ENCODE results near the gene NEDD4. TPM values are rescaled to one million over a fixed set of nuclear protein-coding genes. Genes with fewer than 3 reads are reported as not detected.

The NEDD4 gene
- total RNA-seq, 1 experiment from 2014 or later: 18.8 TPM

DNA sequence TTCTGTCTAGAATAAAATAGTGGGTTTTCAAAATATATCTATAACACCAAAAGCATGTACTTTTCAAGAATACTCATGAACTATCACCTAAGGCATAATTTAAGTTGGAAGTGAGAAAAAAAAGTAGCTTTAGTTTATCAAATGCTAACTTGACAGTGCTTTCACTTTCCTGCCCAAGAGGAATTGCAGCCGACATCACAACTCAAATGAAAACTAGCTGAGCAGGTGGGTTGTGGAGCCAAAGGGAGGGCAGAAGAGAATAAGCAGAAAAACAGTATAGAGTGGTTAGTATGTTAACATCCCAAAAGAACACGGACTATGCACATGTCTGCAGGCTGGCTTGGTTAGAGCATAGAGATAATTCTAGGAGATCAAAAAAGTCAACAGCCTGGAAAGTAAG lies 120.9 kb downstream of the NEDD4 start:
- Histone ChIP-seq H3K4me1 (ENCODE audit: control insufficient read depth, insufficient read depth, low read length) (no peaks in the 10 kb centered on the region), H3K36me3 (ENCODE audit: control insufficient read depth, insufficient read depth, low read length) (no peaks in the 10 kb centered on the region), H3K27me3 (ENCODE audit: control insufficient read depth, insufficient read depth, low read length) (no peaks in the 10 kb centered on the region), H3K27ac (ENCODE audit: low read length) (no peak overlapping the region), H3K9me3 (ENCODE audit: control insufficient read depth, insufficient read depth, low read depth, low read length) (no peaks in the 10 kb centered on the region), H3K4me3 (ENCODE audit: low read depth in 2 of 2, low read length in 2 of 2) (no peak overlapping the region)
- BruUV-seq (replicated peaks): no TSS peak
- CTCF ChIA-PET: no interaction called here
- DNase-seq (ENCODE audit: low read depth, low spot score): no peak
- TF ChIP-seq SIN3A (IDR thresholded peaks at IDR 0.05; ENCODE audit: borderline replicate concordance, insufficient read depth, low read depth, low read length) (no peak), TCF7L2 (IDR thresholded peaks at IDR 0.05; ENCODE audit: low read depth, low read length) (no peak), POLR2AphosphoS5 (IDR thresholded peaks at IDR 0.05; ENCODE audit: low read depth, low read length) (no peak)
- TF ChIP-seq, protein P1, sequence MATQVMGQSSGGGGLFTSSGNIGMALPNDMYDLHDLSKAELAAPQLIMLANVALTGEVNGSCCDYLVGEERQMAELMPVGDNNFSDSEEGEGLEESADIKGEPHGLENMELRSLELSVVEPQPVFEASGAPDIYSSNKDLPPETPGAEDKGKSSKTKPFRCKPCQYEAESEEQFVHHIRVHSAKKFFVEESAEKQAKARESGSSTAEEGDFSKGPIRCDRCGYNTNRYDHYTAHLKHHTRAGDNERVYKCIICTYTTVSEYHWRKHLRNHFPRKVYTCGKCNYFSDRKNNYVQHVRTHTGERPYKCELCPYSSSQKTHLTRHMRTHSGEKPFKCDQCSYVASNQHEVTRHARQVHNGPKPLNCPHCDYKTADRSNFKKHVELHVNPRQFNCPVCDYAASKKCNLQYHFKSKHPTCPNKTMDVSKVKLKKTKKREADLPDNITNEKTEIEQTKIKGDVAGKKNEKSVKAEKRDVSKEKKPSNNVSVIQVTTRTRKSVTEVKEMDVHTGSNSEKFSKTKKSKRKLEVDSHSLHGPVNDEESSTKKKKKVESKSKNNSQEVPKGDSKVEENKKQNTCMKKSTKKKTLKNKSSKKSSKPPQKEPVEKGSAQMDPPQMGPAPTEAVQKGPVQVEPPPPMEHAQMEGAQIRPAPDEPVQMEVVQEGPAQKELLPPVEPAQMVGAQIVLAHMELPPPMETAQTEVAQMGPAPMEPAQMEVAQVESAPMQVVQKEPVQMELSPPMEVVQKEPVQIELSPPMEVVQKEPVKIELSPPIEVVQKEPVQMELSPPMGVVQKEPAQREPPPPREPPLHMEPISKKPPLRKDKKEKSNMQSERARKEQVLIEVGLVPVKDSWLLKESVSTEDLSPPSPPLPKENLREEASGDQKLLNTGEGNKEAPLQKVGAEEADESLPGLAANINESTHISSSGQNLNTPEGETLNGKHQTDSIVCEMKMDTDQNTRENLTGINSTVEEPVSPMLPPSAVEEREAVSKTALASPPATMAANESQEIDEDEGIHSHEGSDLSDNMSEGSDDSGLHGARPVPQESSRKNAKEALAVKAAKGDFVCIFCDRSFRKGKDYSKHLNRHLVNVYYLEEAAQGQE (IDR thresholded peaks at IDR 0.05; ENCODE audit: insufficient read depth in 1 of 2, low read depth in 2 of 2, low read length in 1 of 2): no peak
- TF ChIP-seq, protein P2, sequence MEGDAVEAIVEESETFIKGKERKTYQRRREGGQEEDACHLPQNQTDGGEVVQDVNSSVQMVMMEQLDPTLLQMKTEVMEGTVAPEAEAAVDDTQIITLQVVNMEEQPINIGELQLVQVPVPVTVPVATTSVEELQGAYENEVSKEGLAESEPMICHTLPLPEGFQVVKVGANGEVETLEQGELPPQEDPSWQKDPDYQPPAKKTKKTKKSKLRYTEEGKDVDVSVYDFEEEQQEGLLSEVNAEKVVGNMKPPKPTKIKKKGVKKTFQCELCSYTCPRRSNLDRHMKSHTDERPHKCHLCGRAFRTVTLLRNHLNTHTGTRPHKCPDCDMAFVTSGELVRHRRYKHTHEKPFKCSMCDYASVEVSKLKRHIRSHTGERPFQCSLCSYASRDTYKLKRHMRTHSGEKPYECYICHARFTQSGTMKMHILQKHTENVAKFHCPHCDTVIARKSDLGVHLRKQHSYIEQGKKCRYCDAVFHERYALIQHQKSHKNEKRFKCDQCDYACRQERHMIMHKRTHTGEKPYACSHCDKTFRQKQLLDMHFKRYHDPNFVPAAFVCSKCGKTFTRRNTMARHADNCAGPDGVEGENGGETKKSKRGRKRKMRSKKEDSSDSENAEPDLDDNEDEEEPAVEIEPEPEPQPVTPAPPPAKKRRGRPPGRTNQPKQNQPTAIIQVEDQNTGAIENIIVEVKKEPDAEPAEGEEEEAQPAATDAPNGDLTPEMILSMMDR (IDR thresholded peaks at IDR 0.05): no peak
- POLR2A ChIA-PET: no interaction called here
- intact Hi-C loops (cut with micrococcal nuclease; ENCODE audit: unreplicated experiment): no loop called here
- no peak for ATAC-seq
- in situ Hi-C loops (cut with HindIII; ENCODE audit: low pct_unique_long_range_greater_than_20kb, low sequenced_read_pairs): no loop called here

DNA sequence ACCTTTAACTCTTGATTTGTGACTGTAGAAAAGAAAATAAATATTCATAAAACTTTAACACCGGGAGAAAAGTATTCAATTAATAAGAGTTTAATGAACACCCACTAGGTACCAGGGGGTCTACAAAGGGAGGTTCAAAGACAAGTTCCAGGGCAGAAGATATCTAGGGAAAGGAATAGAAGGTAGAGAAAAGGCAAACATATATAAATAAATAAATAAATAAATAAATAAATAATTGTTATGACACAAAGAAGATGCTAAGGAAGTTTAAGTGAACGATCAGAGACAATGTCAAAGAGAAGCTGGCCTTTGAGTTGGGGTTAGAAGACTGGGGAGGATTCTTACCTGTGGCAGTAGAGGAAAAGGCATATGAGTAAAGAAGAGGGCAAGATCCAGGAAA lies 123.8 kb downstream of the NEDD4 start:
- in situ Hi-C loops (cut with HindIII; ENCODE audit: low pct_unique_long_range_greater_than_20kb, low sequenced_read_pairs) (no loop called here), intact Hi-C loops (cut with micrococcal nuclease; ENCODE audit: unreplicated experiment) (no loop called here)
- BruUV-seq (replicated peaks): no TSS peak
- no peak overlapping the region for H3K27ac ChIP-seq (ENCODE audit: low read length)
- TF ChIP-seq, protein P2 (IDR thresholded peaks at IDR 0.05): no peak
- no peak for TF ChIP-seq SIN3A (IDR thresholded peaks at IDR 0.05; ENCODE audit: borderline replicate concordance, insufficient read depth, low read depth, low read length)
- no peak for TF ChIP-seq TCF7L2 (IDR thresholded peaks at IDR 0.05; ENCODE audit: low read depth, low read length)
- no peak for TF ChIP-seq POLR2AphosphoS5 (IDR thresholded peaks at IDR 0.05; ENCODE audit: low read depth, low read length)
- TF ChIP-seq, protein P1 (IDR thresholded peaks at IDR 0.05; ENCODE audit: insufficient read depth in 1 of 2, low read depth in 2 of 2, low read length in 1 of 2): no peak
- ATAC-seq (no peak), DNase-seq (ENCODE audit: low read depth, low spot score) (no peak)
- H3K27me3 ChIP-seq (ENCODE audit: control insufficient read depth, insufficient read depth, low read length): no peaks in the 10 kb centered on the region
- no peaks in the 10 kb centered on the region for H3K9me3 ChIP-seq (ENCODE audit: control insufficient read depth, insufficient read depth, low read depth, low read length)
- CTCF ChIA-PET: no interaction called here
- H3K4me1 ChIP-seq (ENCODE audit: control insufficient read depth, insufficient read depth, low read length): no peaks in the 10 kb centered on the region
- no peaks in the 10 kb centered on the region for H3K36me3 ChIP-seq (ENCODE audit: control insufficient read depth, insufficient read depth, low read length)
- POLR2A ChIA-PET: no interaction called here
- no peak overlapping the region for H3K4me3 ChIP-seq (ENCODE audit: low read depth in 2 of 2, low read length in 2 of 2)

Data from Panc1 (cell line).